GM19324 (cell line): ENCODE results near the gene CAMK2A.

Source experiments
- ATAC-seq: cut with Tn5 transposase; IDR thresholded peaks from one replicate; pipeline ENCODE4 v1.9.1; 2021; ENCODE audit warnings: mild to moderate bottlenecking, moderate library complexity; ENCODE audit not compliant: unreplicated experiment, low FRiP score

Gene CAMK2A

GRCh38 chr5:150289551-150290390, at the start of gene CAMK2A:
CAMK2A (minus strand) TSS chr5:150289773; CDS start chr5:150289625, 148 bp downstream.
- ATAC-seq = no peak

GRCh38 chr5:150339165-150339564, 49.6 kb upstream of the CAMK2A start:
- no peak for ATAC-seq

- no peak for ATAC-seq
Observed at GRCh38 chr5:150338546-150338945, 49.0 kb upstream of the CAMK2A start.

GRCh38 chr5:150335778-150336177, 46.2 kb upstream of the CAMK2A start:
- ATAC-seq = no peak

GRCh38 chr5:150333400-150333799, 43.8 kb upstream of the CAMK2A start:
- no peak for ATAC-seq

GRCh38 chr5:150329881-150330876, 40.6 kb upstream of the CAMK2A start:
- ATAC-seq = no peak

- no peak for ATAC-seq
Observed at GRCh38 chr5:150329038-150329437, 39.5 kb upstream of the CAMK2A start.

GRCh38 chr5:150328515-150328914, 38.9 kb upstream of the CAMK2A start:
- no peak for ATAC-seq

- ATAC-seq = no peak
Observed at GRCh38 chr5:150327139-150327538, 37.6 kb upstream of the CAMK2A start.

- no peak for ATAC-seq
Observed at GRCh38 chr5:150326707-150327106, 37.1 kb upstream of the CAMK2A start.

GRCh38 chr5:150325426-150325825, 35.9 kb upstream of the CAMK2A start:
- ATAC-seq = no peak

- ATAC-seq = no peak
Observed at GRCh38 chr5:150323819-150324218, 34.2 kb upstream of the CAMK2A start.

GRCh38 chr5:150323092-150323491, 33.5 kb upstream of the CAMK2A start:
- no peak for ATAC-seq

- ATAC-seq = no peak
Observed at GRCh38 chr5:150322202-150322601, 32.6 kb upstream of the CAMK2A start.

- no peak for ATAC-seq
Observed at GRCh38 chr5:150321784-150322183, 32.2 kb upstream of the CAMK2A start.

GRCh38 chr5:150321211-150321610, 31.6 kb upstream of the CAMK2A start:
- no peak for ATAC-seq

GRCh38 chr5:150320044-150320613, 30.6 kb upstream of the CAMK2A start:
- ATAC-seq = no peak

GRCh38 chr5:150319484-150319790, 29.9 kb upstream of the CAMK2A start:
- ATAC-seq = no peak

GRCh38 chr5:150318613-150319483, 29.3 kb upstream of the CAMK2A start:
- ATAC-seq = no peak
